Measurements from ENCODE around the gene SULT1B1.

- TF ChIP-seq, protein P1, sequence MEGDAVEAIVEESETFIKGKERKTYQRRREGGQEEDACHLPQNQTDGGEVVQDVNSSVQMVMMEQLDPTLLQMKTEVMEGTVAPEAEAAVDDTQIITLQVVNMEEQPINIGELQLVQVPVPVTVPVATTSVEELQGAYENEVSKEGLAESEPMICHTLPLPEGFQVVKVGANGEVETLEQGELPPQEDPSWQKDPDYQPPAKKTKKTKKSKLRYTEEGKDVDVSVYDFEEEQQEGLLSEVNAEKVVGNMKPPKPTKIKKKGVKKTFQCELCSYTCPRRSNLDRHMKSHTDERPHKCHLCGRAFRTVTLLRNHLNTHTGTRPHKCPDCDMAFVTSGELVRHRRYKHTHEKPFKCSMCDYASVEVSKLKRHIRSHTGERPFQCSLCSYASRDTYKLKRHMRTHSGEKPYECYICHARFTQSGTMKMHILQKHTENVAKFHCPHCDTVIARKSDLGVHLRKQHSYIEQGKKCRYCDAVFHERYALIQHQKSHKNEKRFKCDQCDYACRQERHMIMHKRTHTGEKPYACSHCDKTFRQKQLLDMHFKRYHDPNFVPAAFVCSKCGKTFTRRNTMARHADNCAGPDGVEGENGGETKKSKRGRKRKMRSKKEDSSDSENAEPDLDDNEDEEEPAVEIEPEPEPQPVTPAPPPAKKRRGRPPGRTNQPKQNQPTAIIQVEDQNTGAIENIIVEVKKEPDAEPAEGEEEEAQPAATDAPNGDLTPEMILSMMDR (IDR thresholded peaks at IDR 0.05), result no peak
- no peak for TF ChIP-seq POLR2AphosphoS5 (IDR thresholded peaks at IDR 0.05)
Measured at GRCh38 chr4:69781458-69782418, 21.3 kb upstream of the SULT1B1 start.

Data from breast epithelium (tissue), 3 donors.